Measurements from ENCODE around the gene SLTM.

GRCh38 chr15:58876306-58877106 lies 57.0 kb downstream of the SLTM start:
- TF ChIP-seq CTCF (IDR thresholded peaks at IDR 0.05) (no peak), POLR2A (IDR thresholded peaks at IDR 0.05) (no peak)
